ENCODE measurements around the gene LRP1B. TPM values are rescaled to one million over a fixed set of nuclear protein-coding genes. Genes with fewer than 3 reads are reported as not detected.

Gene LRP1B
- total and polyA plus RNA-seq, 8 donors, result 0.03 to 1.6 (median 0.84) TPM

GRCh38 chr2:140462990-140463389 is 1667.8 kb downstream of the LRP1B start:
- Histone ChIP-seq H3K4me1 (no peaks in the 10 kb centered on the region), H3K9me3 (no peaks in the 10 kb centered on the region), H3K36me3 (no peaks in the 10 kb centered on the region), H3K27me3 (no peaks in the 10 kb centered on the region), H3K4me3 (no peak overlapping the region), H3K27ac (no peak overlapping the region)
- DNase-seq, result no peak
- intact Hi-C loops (cut with DNase I), result no loop called here
- TF ChIP-seq, protein P1, sequence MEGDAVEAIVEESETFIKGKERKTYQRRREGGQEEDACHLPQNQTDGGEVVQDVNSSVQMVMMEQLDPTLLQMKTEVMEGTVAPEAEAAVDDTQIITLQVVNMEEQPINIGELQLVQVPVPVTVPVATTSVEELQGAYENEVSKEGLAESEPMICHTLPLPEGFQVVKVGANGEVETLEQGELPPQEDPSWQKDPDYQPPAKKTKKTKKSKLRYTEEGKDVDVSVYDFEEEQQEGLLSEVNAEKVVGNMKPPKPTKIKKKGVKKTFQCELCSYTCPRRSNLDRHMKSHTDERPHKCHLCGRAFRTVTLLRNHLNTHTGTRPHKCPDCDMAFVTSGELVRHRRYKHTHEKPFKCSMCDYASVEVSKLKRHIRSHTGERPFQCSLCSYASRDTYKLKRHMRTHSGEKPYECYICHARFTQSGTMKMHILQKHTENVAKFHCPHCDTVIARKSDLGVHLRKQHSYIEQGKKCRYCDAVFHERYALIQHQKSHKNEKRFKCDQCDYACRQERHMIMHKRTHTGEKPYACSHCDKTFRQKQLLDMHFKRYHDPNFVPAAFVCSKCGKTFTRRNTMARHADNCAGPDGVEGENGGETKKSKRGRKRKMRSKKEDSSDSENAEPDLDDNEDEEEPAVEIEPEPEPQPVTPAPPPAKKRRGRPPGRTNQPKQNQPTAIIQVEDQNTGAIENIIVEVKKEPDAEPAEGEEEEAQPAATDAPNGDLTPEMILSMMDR (IDR thresholded peaks at IDR 0.05), result no peak
- no peak for ATAC-seq

DNA sequence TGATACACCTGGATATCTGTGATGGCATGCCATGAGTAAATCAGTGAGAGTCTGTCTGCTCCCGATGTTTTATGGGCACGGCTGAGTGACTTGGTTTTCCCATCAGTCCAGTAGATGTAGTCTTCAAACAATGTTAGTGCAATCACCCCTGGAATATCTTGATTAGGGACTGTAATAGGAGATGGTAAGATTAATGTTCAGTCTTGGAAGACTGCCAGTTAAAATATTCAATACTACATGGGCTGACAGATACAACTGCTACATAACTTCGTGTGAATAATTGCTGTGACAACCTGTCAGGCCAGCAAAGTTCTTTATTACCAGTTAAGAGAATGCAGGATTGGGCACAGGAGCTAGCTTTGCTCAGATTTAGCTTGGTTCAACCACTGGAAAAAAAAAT is 1673.3 kb downstream of the LRP1B start:
- Histone ChIP-seq H3K27me3 (no peaks in the 10 kb centered on the region), H3K27ac (no peak overlapping the region), H3K9me3 (no peaks in the 10 kb centered on the region), H3K36me3 (no peaks in the 10 kb centered on the region), H3K4me3 (no peak overlapping the region), H3K4me1 (no peaks in the 10 kb centered on the region)
- ATAC-seq (no peak), DNase-seq (no peak)
- intact Hi-C loops (cut with DNase I), result no loop called here
- TF ChIP-seq, protein P1 (IDR thresholded peaks at IDR 0.05), result no peak

DNA sequence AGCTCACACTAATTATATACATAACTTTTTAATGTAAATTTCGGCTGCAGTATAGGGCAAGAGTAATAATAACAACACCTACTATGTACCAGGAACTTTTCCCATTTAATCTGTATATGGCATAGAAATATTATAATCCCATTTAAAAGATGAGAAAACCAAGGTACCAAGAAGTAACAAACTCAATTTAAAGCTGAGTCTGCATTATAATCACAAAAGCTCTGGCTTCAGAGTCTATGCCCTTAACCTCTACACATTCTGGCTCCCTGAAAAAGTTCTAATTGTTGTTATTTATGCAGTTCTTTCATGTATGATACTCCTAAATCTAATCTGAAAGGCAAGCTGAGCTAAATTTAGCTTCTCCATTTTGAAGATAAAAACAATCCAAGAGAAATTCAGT is 1675.5 kb downstream of the LRP1B start:
- intact Hi-C loops (cut with DNase I), result no loop called here
- H3K9me3 ChIP-seq, result no peaks in the 10 kb centered on the region
- no peaks in the 10 kb centered on the region for H3K27me3 ChIP-seq
- no peaks in the 10 kb centered on the region for H3K36me3 ChIP-seq
- DNase-seq (no peak), ATAC-seq (no peak)
- TF ChIP-seq, protein P1 (IDR thresholded peaks at IDR 0.05), result no peak
- no peak overlapping the region for H3K27ac ChIP-seq
- no peaks in the 10 kb centered on the region for H3K4me1 ChIP-seq
- H3K4me3 ChIP-seq, result no peak overlapping the region

GRCh38 chr2:140454717-140455116 is 1676.1 kb downstream of the LRP1B start:
- Histone ChIP-seq H3K27ac (no peak overlapping the region), H3K36me3 (no peaks in the 10 kb centered on the region), H3K27me3 (no peaks in the 10 kb centered on the region), H3K4me1 (no peaks in the 10 kb centered on the region), H3K4me3 (no peak overlapping the region), H3K9me3 (no peaks in the 10 kb centered on the region)
- DNase-seq (no peak), ATAC-seq (no peak)
- TF ChIP-seq, protein P1 (IDR thresholded peaks at IDR 0.05), result no peak
- intact Hi-C loops (cut with DNase I), result no loop called here

- Histone ChIP-seq H3K27me3 (no peaks in the 10 kb centered on the region), H3K4me3 (no peak overlapping the region), H3K36me3 (no peaks in the 10 kb centered on the region), H3K9me3 (no peaks in the 10 kb centered on the region), H3K27ac (no peak overlapping the region), H3K4me1 (no peaks in the 10 kb centered on the region)
- TF ChIP-seq, protein P1 (IDR thresholded peaks at IDR 0.05), result no peak
- intact Hi-C loops (cut with DNase I), result no loop called here
- DNase-seq (no peak), ATAC-seq (no peak)
These were observed 1679.5 kb downstream of the LRP1B start for GRCh38 chr2:140451324-140451723.

Measured in left lung (tissue), 10 donors.